ENCODE results near the gene ASTN2. TPM values are rescaled to one million over a fixed set of nuclear protein-coding genes. Genes with fewer than 3 reads are reported as not detected.

The ASTN2 gene
- total and polyA plus RNA-seq, 9 donors: 1.8 to 6.4 (median 3.2) TPM

DNA sequence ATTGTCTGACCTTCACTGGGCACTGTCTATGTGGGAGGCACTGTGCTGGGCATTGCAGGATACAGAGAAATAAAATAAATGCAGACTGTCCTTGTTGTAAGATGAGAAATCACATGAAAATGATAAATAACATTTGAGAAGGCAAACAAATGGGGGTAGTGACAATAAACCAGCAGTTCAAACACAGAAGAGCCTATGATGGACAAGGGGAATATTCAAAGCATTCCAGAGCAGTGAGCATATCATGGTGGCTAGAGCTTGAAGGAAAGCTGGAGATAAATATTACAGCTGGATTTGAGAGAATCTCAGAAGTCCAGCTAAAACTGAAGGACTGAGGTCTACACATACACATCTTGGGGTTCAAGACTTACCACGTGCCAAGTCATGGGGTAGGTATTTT is 209.9 kb downstream of the ASTN2 start:
- Histone ChIP-seq H3K27me3 (no peaks in the 10 kb centered on the region), H3K4me3 (no peak overlapping the region), H3K36me3 (no peaks in the 10 kb centered on the region), H3K9me3 (peaks cover 0 to 3% of the 10 kb centered on the region in 2 donors), H3K27ac (no peak overlapping the region), H3K4me1 (ENCODE audit: insufficient read depth) (no peaks in the 10 kb centered on the region)
- intact Hi-C loops (cut with DNase I): no loop called here
- TF ChIP-seq POLR2A (IDR thresholded peaks at IDR 0.05) (no peak), EP300 (IDR thresholded peaks at IDR 0.05) (no peak)
- TF ChIP-seq, protein P1, sequence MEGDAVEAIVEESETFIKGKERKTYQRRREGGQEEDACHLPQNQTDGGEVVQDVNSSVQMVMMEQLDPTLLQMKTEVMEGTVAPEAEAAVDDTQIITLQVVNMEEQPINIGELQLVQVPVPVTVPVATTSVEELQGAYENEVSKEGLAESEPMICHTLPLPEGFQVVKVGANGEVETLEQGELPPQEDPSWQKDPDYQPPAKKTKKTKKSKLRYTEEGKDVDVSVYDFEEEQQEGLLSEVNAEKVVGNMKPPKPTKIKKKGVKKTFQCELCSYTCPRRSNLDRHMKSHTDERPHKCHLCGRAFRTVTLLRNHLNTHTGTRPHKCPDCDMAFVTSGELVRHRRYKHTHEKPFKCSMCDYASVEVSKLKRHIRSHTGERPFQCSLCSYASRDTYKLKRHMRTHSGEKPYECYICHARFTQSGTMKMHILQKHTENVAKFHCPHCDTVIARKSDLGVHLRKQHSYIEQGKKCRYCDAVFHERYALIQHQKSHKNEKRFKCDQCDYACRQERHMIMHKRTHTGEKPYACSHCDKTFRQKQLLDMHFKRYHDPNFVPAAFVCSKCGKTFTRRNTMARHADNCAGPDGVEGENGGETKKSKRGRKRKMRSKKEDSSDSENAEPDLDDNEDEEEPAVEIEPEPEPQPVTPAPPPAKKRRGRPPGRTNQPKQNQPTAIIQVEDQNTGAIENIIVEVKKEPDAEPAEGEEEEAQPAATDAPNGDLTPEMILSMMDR (IDR thresholded peaks at IDR 0.05): no peak
- WGBS, 3 donors: 16 to 33% (median 19%) methylated on average over 1 of the region's 1 CpG
- DNase-seq: no peak

DNA sequence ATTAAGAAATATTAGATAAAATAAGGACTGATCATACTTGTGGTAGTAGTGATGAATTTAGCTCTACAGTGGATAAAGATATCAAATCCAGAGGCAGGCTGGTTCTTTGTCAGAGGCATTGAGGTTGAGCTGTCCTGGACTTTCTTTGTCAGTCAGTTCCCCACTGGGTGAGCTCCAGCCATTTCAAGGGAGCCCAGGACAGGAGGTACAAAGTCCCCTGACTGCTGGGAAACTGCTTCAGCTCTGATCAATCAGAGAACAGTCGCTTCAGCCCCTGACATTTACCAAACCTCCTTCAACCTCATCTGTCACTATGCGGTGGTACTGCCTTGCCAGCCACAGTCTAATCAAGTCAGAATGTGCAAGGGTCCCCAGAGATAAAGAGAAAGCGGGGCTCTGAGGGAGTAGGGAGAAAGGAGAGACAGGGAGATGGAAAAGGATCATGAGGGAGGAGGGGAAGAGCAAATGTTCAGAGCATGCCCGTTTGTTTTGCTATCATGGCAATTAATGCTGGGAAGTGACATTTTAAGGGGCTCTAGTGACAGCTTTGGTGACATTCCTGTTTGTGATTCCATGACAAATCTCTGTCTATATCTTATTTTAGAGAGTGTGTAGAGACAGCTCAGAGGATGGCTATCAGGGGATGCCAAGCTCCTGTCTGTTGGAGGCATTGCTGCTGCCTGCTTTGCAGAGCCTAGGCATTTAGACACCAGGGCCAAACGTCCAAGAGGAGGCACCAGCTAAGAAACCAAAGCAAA is 223.2 kb downstream of the ASTN2 start:
- no peak for DNase-seq
- peaks cover 0 to 3% of the 10 kb centered on the region in 2 donors for H3K9me3 ChIP-seq
- H3K4me1 ChIP-seq (ENCODE audit: insufficient read depth): no peaks in the 10 kb centered on the region
- TF ChIP-seq, protein P1 (IDR thresholded peaks at IDR 0.05): no peak
- TF ChIP-seq POLR2A (IDR thresholded peaks at IDR 0.05) (no peak), EP300 (IDR thresholded peaks at IDR 0.05) (no peak)
- H3K27ac ChIP-seq: no peak overlapping the region
- no peaks in the 10 kb centered on the region for H3K27me3 ChIP-seq
- intact Hi-C loops (cut with DNase I): no loop called here
- WGBS, 3 donors: 33 to 57% (median 53%) methylated on average over 5 of the region's 5 CpGs
- H3K4me3 ChIP-seq: no peak overlapping the region
- H3K36me3 ChIP-seq: no peaks in the 10 kb centered on the region

DNA sequence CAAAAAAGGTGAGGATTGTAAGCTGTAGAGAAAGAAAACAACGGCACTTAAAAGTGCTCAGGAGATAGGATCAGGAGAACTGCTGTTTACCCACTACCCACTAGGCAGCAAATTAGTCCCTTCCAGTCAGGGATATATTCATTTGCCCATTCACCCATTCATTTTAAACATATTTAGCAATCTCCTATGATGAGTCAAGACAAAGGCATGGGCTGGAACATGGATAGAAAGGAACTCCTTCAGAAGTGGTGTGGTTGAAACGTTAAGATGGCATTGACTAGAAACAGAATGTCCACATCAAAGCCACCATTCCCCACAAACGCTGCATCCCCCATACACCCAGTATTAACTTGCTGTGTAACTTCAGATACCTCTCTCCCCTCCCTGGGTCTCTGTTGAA is 225.7 kb downstream of the ASTN2 start:
- Histone ChIP-seq H3K9me3 (no peaks in the 10 kb centered on the region), H3K4me3 (no peak overlapping the region), H3K36me3 (no peaks in the 10 kb centered on the region), H3K27ac (no peak overlapping the region), H3K4me1 (ENCODE audit: insufficient read depth) (no peaks in the 10 kb centered on the region), H3K27me3 (no peaks in the 10 kb centered on the region)
- no peak for TF ChIP-seq EP300 (IDR thresholded peaks at IDR 0.05)
- TF ChIP-seq, protein P1 (IDR thresholded peaks at IDR 0.05): no peak
- TF ChIP-seq POLR2A (IDR thresholded peaks at IDR 0.05): no peak
- DNase-seq: no peak
- intact Hi-C loops (cut with DNase I): no loop called here
- WGBS, 3 donors: 69 to 82% (median 75%) methylated on average over 3 of the region's 3 CpGs

DNA sequence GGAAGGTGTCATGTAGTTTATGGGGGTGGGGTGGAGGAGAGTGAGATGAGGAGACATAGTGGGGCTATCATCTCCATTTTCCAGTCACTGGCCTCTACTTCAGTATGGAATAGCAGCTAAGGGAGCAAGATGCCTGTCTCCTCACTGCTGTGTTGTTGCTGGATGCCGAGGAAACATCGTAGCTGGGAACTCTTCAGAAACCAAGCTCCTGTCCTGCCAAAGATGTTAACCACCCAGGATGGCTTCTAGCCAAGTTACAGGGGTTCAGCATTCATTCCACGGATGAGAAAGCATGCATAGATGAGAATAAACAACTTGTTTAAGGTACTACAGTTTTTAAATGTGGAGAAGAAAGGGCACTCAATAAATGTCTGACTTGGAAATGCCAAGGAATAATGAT is 226.5 kb downstream of the ASTN2 start:
- Histone ChIP-seq H3K4me1 (ENCODE audit: insufficient read depth) (no peaks in the 10 kb centered on the region), H3K27me3 (no peaks in the 10 kb centered on the region), H3K27ac (no peak overlapping the region), H3K4me3 (no peak overlapping the region), H3K36me3 (no peaks in the 10 kb centered on the region), H3K9me3 (no peaks in the 10 kb centered on the region)
- intact Hi-C loops (cut with DNase I): no loop called here
- no peak for DNase-seq
- 63 to 66% (median 63%) methylated on average over 3 of the region's 3 CpGs for WGBS, 3 donors
- no peak for TF ChIP-seq EP300 (IDR thresholded peaks at IDR 0.05)
- TF ChIP-seq, protein P1 (IDR thresholded peaks at IDR 0.05): no peak
- no peak for TF ChIP-seq POLR2A (IDR thresholded peaks at IDR 0.05)
